ENCODE data around the gene APOBEC3C. TPM values are rescaled to one million over a fixed set of nuclear protein-coding genes. Genes with fewer than 3 reads are reported as not detected.
A peak's percentile ranks its signal among the peaks of the same experiment; 100 is the strongest.
"Not testable (repeated sequence)": the region's sequence is repeated elsewhere in the genome, so short reads cannot be mapped to it uniquely, and the experiment has no call there.

The APOBEC3C gene
- total RNA-seq (2014; rRNA removed; shearing (Covaris generic)): 7.2 and 8.0 TPM in 2 replicates

DNA sequence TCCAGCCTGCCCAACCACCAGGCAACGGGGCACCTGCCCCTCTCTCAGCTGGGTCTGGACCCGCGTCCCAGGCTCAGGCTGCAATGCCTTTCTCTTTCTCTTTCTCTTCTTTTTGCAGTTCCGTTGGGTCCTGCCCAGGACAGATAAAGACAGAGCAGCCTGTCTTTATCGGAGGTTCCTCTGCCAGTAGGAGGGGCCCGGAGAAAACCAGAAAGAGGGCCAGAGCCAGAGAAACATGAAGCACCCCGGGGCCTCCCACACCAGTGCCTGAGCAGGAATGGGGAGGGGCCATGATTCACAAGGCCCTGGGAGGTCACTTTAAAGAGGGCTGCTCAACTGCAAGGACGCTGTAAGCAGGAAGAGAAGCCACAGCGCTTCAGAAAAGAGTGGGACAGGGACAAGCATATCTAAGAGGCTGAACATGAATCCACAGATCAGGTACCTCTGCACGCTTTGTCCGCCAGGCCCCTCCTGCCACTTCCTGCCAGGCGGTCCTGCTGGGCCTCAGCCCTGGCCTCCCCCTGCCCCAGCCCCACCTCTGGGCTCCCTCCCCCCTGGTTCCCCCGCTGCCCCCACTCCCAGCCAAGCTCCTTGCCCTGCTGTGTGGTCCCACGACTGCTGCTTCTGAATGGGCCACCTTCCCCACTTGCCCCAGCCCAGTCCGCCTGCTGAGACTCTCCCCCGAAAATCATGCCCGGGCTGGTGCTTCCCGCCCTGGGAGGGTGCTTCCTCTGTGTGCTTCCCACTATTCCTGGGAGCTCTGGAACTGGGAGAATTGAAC is at the start of gene APOBEC3C:
Gene APOBEC3C, plus strand, starts transcription at position 316 of the 781 bp plus-strand sequence. Its CDS starts 106 bp downstream, at position 422.
- peak; percentile 76 for DNase-seq (ENCODE audit: low spot score)

DNA sequence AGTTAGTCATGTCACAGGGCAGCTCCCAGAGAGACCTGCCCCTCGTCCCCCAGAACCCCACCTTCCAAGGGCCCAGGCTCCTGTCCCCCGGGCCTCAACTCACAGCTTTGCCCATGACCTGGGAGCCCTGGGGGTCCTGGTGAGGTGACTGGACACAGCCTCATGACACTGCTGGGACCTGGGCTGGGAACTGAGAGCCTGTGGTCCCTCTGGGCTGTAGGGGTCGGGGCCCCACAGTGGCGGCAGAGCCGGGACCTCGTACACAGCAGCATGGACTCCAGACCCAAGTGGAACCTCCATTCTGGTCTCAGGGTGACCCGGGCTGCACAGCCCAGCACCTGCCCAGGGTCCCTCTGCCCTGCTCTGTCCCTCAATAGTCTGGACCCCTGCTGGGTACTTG is 49.8 kb upstream of the APOBEC3C start:
- no peak for DNase-seq (ENCODE audit: low spot score)

DNA sequence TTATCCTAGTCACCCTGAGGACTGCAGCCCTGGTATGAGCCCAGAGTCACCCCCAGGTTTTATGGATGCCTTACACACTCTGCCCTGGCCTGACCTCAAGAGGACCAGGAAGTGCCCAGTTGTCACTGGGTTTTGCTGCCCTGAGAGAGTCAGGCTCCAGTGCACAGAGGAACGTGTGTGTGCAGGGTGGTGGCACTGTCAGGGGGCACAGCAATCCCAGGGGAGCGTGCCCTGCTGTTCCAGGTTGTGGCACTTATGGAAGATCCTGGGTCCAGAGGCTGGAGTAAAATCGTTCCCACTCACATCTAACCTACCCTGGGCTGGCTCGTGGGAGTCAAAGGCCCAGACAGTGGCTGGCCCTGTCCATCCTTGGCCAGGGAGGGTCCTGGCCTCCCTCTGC is 49.1 kb upstream of the APOBEC3C start:
- DNase-seq (ENCODE audit: low spot score): no peak

DNA sequence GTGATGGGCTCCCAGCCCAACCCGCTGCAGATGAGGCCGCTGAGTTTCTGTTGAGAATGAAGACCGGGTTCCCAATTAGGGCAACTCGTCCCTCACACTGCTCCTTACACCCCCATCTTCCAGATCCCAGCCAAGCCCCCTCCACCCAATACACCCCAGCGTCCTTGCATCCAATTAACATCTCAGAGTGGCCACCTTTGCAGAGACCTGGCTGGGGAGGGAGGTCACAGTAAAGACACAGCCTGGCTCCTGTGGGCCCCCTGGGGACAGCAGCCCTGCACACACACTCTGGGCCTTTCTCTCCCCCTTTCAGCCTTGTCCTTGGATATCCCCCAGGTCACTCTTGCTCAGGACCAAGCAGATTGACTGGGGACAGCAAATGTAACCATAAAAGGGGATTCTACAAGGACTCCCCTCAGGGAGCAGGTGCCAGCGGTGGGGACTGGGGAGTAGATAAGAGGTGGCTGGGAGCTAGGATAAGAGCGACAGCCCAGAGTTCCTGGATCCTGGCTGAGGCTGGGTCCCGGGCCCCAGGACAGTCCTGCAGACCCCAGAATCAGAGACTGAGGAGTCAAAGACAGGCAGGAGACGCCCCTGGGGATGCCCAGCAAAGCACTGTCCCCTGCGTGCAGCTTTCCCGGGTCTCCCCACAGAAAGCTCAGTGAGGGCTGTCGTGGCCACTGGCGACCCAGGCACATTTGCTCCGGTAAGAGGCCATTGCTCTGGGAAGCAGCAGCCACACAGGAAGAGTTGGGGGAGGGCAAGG is 48.3 kb upstream of the APOBEC3C start:
- DNase-seq (ENCODE audit: low spot score): no peak

DNA sequence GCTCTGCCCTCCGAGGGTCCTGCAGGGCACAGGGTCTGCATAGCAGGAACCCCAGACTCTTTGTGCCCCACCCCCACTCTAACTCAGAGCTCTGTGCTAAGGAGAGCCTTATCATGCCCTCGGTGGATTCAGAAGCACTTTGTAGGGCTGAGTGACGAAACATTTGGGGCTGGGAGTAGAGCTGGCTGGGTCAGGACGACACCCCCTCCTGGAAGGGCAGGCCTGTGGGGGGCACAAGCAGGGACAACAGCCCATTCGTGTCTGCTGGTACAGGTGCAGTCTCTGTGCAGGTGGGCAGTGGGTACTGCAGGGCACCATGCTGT is 47.7 kb upstream of the APOBEC3C start:
- no peak for DNase-seq (ENCODE audit: low spot score)

DNA sequence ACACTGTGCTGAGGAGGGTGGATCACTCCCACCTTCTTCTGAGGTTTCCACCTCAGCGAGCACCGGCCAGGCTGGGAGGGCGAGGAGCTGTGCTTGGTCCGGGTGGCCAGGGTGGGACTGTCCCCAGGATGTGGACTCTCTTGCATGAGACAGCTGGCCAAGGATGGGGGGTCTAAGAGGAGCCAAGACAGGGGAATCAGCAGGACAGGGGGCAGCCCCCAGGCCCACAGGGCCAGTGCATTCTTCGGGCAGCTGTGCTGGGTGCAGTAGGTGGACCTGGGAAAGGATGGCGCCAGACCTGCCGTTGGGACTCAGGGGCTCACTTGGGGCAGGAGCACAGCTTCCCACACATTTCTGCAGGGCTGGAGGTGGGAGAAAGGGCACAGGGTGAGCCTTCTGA is 47.1 kb upstream of the APOBEC3C start:
- no peak for DNase-seq (ENCODE audit: low spot score)

DNA sequence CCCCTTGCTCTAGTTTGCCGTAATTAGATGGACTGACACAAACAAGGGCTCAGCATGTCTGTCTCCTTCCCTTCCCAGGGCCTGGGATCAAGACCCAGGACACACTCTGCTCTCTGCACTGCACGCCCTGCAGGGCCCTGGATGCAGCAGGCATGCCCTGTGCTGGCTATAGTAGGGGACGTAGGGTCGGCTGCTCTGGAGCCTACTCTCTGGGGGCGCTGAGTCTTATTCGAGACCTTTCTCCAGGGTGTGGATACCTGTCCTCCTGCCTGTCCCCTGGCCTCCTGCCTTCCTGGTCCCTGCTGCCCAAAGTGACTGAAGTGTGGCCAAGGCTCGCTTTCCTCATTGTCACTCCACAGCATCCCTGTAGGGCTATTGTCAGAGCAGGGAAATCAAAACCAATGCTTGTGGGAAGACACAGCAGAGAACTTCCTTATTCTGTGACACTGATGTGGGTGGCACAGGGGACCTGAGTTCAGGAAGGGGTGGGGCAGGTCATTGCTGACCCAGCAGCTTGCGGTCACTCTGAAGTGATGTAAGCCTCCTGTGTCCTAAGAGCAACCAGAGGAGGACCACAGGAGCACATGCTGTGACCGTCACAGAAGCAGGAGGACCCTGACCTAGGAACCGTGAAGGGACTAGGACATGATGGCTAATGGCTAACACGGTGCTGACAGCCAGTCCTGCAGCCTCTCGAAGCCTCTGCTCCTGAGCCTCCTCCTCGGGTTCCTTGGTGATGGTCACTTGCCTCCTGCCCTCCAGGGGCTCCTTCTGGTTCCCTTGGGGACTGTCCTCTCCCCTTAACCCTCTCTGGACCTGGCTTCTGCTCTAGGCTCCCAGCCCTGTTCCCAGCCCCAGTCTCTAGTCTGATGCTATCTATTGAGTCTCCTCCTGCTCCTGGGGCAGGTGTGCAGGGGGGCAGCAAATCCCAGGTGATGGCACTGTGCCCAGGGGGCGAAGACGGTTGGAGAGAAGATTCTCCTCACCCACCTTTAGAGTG is 46.3 kb upstream of the APOBEC3C start:
- no peak for DNase-seq (ENCODE audit: low spot score)

DNA sequence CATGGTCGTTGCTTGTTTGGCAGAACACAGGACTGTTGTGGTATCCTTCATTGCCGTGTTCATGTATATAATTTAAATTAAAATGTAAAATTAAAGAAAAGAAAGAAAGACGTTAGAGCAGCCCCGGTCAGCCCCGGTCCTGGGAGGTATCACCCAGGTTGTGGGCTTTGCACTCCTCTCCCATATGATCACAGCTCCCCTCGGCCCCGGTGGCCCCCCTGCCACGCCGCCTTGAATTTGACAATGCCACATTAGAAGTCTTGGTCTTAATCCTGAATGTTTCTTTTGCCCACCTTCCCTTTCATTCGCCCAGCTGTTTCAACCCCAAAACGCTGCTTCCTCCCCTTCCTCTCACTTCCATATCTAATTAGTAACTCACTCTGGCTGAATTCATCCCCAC is 45.3 kb upstream of the APOBEC3C start:
- DNase-seq (ENCODE audit: low spot score): no peak

DNA sequence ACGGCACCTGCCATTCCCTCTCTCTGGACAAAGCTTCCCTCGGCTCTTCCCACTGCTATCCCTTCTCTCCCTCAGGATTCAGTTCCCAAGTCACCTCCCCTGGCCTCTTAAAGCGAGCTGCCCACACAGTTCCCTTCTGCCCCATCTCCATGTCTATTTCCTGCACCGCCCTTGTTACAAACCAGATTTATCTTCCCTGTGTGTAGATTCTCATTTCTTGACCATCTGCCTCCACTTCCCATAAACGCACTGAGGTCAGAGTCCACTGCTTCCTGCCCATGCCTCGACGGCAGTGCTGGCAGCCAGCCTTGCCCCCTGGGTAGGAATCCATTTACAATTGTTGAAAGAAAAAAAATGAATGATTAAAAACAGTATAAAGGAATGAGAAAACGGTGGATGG is 43.5 kb upstream of the APOBEC3C start:
- no peak for DNase-seq (ENCODE audit: low spot score)

DNA sequence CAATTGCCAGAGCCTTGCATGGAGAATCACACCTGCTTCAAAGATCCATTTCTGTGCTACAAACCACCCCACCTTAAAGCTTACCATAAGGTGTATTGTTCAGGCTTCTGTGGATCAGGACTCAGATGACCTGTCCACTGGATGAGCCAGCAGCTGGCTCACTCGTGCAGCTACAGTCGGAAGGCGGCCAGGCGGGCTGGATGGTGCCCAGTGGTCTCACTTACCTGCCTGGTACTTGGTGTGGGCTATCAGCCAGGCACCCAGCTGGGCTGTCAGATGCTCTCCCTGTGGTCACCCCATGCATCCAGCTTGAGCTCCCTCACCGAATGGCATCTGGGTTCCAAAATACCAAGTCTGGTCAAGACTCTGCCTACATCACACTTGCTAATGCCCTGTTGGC is 42.9 kb upstream of the APOBEC3C start:
- DNase-seq (ENCODE audit: low spot score): no peak

DNA sequence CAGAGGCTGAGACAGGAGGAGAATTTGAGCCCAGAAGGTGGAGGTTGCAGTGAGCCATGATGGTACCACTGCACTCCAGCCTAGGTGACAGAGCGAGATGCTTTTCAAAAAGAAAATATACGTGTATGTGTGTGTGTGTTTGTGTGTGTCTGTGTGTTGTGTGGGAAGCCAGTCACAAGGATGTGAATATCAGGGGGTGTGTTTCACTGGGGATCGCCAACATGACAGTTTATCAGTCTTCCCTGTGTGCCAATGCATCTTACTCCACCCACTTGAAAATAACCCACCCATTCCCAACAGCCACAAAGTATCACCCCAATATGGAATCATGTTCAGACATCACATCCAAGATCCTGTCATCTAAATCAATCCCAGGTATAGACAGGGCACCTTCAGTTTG is 42.3 kb upstream of the APOBEC3C start:
- DNase-seq (ENCODE audit: low spot score): no peak

DNA sequence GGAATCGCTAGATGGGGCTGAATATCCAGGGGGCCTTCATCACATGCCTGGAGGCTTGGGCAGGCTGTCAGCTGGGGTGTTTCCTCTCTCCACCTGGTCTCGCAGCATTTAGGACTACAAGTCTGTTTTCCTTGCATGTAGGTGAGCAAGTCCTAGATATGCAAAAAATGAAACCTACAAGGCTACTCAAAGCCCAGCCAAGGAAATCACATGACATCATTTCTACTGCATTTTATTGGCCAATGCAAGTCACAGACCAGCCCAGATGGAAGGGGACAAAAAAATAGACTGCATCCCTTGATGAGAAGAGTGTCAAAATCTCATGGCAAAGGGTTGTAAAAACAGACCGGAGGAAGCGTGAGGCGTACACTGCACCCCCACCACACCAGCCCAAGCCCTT is 41.5 kb upstream of the APOBEC3C start:
- no peak for DNase-seq (ENCODE audit: low spot score)

DNA sequence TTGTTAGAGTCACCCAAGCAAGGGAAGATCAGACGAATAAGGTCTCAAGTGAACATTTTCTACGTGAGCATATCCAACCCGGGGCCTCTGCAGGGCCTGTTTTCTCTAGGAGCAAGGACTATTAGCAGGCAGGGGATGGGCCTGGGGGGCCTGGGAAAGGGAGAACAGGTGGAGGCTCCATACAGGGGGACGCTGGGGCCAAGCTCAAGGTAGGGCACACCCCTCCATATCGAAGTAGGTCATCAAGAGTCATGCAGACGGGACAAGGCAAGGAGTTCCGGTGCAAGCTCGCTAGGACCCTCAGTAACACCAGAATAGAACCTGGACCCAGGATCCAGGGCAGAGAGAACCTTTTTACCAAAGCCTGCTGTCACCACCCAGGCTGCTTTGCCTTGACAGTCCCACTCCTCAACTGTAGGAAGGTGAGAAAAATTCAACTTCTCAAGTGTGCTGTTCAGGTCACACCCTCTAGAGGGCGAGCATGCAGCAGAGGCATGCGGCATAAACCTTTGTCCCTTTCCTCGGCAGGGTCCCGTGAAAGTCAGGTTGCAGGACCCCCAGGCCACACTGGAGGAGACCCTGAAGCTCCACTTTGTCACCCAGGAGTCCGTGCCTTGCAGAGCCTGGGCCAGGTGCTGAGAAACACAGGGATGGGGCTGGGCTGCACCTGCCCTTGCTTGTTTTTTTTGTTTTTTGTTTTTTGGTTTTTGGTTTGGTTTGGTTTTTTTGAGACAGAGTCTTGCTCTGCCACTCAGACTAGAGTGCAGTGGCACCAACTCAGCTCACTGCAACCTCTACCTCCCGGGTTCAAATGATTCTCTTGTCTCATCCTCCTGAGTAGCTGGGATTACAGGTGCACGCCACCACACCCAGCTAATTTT is 40.5 kb upstream of the APOBEC3C start:
- DNase-seq (ENCODE audit: low spot score): no peak

DNA sequence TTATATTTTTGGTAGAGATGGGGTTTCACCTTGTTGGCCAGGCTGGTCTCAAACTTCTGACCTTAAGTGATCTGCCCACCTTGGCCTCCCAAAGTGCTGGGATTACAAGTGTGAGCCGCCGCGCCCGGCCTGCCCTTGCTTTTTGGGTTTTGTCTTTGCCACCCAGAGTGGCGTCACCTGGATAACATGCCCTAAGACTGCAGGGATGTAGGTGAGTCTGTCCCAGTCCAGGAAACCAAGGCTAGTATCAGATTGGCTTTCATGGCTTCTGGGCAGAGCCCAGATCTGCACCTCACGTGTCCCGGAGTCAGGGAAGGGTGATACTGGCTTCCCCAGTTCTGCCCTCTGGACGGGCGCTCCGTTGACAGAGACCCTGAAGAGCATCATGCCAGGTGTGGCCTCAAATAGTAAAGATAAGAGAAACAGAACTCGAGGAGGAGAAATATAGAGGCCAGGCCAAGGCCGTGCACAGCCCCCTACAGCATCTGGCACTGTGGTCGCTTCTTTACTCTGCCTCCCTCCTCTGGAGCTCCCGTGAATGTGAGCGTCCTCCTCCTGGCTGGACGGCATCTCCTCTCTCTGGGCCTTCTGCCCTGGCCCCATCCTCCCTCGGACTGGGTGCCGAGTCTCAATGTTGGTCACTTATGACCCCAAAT is 39.8 kb upstream of the APOBEC3C start:
- no peak for DNase-seq (ENCODE audit: low spot score)

DNA sequence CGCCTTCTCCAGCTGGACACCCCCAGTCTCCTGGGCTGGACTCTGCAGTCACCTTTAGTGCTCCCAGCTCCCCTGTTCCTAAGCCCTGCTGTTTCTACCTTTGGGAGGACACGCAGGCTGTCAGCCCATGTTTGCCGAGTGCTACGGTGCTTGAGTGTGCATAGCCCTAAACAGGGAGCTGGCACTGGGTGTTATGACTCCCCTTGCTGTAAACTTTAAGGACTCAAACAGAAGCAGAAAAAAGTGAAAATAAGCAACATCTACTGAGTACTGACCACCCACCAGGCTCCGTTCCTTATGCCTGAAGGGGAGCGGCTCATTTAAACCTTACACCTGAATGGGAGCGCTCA is 39.3 kb upstream of the APOBEC3C start:
- no peak for DNase-seq (ENCODE audit: low spot score)

DNA sequence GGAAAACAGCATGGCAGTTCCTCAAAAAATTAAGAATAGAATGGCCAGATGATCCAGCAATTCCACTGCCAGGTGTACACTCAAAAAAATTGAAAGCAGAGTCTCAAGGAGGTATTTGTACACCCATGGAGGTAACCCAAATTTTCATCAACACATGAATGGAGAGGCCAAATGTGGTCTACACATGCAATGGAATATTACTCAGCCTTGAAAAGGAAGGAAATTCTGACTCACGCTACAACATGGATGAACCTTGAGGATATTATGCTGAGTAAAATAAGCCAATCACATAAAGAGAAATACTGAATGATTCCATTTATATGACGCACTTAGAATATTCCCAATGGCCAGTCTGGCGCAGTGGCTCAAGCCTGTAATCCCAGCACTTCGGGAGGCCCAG is 36.8 kb upstream of the APOBEC3C start:
- not testable (repeated sequence) for DNase-seq (ENCODE audit: low spot score)

DNA sequence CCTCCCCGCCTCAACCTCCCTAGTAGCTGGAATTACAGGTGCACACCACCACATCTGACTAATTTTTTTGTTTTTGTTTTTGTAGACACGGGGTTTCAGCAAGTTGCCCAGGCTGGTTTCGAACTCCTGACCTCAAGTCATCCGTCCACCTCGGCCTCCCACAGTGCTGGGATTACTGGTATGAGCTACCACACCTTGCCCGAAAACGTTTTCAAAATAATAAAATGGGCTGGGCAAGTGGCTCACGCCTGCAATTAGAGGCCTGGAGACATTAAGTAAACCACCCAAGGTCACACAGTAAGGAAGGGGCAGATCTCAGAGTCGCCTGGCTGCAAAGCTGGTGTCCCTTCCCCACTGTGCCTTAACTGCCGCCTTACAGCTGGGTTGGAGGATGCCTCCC is 33.5 kb upstream of the APOBEC3C start:
- DNase-seq (ENCODE audit: low spot score): not testable (repeated sequence)

DNA sequence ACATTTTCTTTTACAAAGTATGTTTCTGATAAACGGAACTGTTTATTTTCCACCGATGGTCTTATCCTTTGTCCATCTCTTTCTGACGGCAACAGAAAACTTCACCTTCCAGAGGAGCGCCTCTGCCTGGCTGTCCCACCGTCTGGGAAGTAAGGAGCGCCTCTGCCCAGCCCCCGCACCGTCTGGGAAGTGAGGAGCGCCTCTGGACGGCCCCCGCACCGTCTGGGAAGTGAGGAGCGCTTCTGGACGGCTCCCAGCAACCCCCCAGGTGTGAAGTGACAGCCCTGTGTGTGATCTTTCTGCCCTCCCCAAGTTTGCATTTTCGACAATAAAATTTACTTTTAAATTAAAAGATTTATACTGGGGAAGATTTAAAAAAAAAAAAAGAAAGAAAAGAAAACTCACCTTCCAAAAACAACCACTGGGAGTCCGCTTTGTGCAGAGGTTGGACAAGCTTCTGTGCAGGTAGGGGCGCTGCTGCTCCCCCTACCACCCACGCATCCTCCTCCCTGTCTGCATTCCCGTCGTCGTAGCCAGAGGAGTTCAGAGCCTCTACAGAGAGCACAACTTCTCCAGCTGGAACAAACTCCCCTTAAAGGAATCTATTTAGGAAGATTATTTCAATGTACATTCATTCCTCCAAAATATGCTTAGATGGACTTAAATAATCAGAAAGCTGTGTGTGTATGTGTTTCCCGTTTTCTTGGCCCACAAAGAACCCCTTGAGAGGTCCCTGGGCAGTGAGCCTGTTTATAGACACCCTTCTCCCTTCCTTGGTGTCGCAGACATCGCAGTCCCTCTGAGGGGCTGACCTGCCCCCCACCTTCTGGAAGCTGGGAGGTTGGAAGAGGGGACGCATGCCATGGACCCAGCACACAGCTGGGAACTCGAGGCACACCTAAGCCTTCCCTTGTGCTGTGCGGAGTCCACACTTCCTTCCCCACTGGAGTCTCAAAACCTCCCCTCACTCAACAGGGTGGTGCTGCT is 32.8 kb upstream of the APOBEC3C start:
- DNase-seq (ENCODE audit: low spot score): peak; percentile 52

All from H4 (cell line).